SU-DHL-6 (cell line): Measurements from ENCODE around the gene PSORS1C1.

Experiments used
- H2AFZ ChIP-seq: fragments of 200-600 bp; sonication (generic); 2 replicates; pipeline ENCODE4 v1.6.1; 2014; ENCODE audit warnings: low read depth, mild to moderate bottlenecking, moderate library complexity, mixed read lengths, antibody characterized with exemption, low read length; ENCODE audit not compliant: severe bottlenecking
- H3F3A ChIP-seq: fragments of 200-600 bp; shearing (Covaris generic); 2 replicates; pipeline ENCODE4 v1.6.0; 2016; ENCODE audit warnings: antibody characterized with exemption, mild to moderate bottlenecking; ENCODE audit not compliant: insufficient read depth
- H3K27ac ChIP-seq: fragments of 200-600 bp; sonication (generic); 2 replicates; pipeline ENCODE4 v1.5.1; 2016; ENCODE audit warnings: low read depth, mild to moderate bottlenecking, low read length, moderate library complexity, mixed read lengths
- H3K27me3 ChIP-seq: fragments of 200-600 bp; sonication (generic), shearing (Covaris generic); 2 replicates; pipeline ENCODE4 v1.6.0; 2014; ENCODE audit warnings: mild to moderate bottlenecking, low read length
- H3K36me3 ChIP-seq: fragments of 200-600 bp; sonication (generic); 2 replicates; pipeline ENCODE4 v1.6.1; 2014; ENCODE audit warnings: mild to moderate bottlenecking, low read length, mixed read lengths
- H3K4me2 ChIP-seq: fragments of 300-600, 200-600 bp; shearing (Covaris generic), sonication (generic); 2 replicates; pipeline ENCODE4 v1.6.0; 2014; ENCODE audit warnings: low read length, low read depth, mild to moderate bottlenecking; ENCODE audit not compliant: poor library complexity, severe bottlenecking
- H3K4me3 ChIP-seq: fragments of 200-600 bp; sonication (generic); 2 replicates; pipeline ENCODE4 v1.5.1; 2014; ENCODE audit warnings: antibody characterized with exemption, low read length, mild to moderate bottlenecking, mixed read lengths; ENCODE audit not compliant: insufficient read depth, poor library complexity, severe bottlenecking
- H3K79me2 ChIP-seq: fragments of 200-600 bp; sonication (generic); 2 replicates; pipeline ENCODE4 v1.6.1; 2014; ENCODE audit warnings: mild to moderate bottlenecking, low read length, moderate library complexity; ENCODE audit not compliant: insufficient read depth
- H3K9ac ChIP-seq: fragments of 200-600 bp; sonication (generic); 2 replicates; pipeline ENCODE4 v1.7.0; 2014; ENCODE audit warnings: mild to moderate bottlenecking, low read length
- H3K9me2 ChIP-seq: fragments of 200-600 bp; sonication (generic); replicated peaks from 2 replicates; pipeline ENCODE4 v1.6.1; 2014; ENCODE audit warnings: low read length; ENCODE audit not compliant: insufficient read depth
- H3K9me3 ChIP-seq: fragments of 200-600 bp; sonication (generic); 2 replicates; pipeline ENCODE4 v1.6.1; 2014; ENCODE audit warnings: low read length, mixed read lengths; ENCODE audit not compliant: insufficient read depth
- H4K20me1 ChIP-seq: fragments of 200-600 bp; sonication (generic); 2 replicates; pipeline ENCODE4 v1.6.1; 2014; ENCODE audit warnings: low read depth, mild to moderate bottlenecking, antibody characterized with exemption, low read length, moderate library complexity, mixed read lengths
- EZH2phosphoT487 ChIP-seq: fragments of 200-600 bp; sonication (generic), shearing (Covaris generic); conservative IDR thresholded peaks from 2 replicates; pipeline ENCODE4 v1.6.1; 2018; ENCODE audit warnings: mild to moderate bottlenecking, antibody characterized with exemption, low read length, moderate library complexity, mixed read lengths
- TF ChIP-seq, protein P1 (sequence below): fragments of 200-600 bp; sonication (generic); IDR thresholded peaks from one replicate; pipeline ENCODE4 v1.5.1; 2017; ENCODE audit warnings: antibody characterized with exemption, mild to moderate bottlenecking, low read length, moderate library complexity; ENCODE audit not compliant: insufficient read depth, poor library complexity, severe bottlenecking

PSORS1C1 gene

DNA sequence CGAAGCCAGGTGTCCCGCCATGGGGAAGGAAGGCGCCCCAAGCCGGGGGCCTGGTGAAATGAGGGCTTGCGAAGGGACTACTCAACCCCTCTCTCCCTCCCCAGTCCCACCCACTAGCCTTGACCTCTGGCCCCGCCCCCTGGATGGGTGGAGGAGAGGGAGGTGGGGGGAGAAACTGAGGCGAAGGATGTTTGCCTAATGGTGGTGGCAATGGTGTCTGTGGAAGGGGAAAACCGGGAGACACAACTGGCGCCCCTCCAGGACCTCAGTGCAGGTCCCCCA lies 55.9 kb downstream of the PSORS1C1 start, which contains the start of gene POU5F1:
TSS of gene POU5F1 (minus strand) at position 83 of the 282 bp plus-strand sequence. CDS start at position 21, 62 bp downstream.
- Histone ChIP-seq H3K9me2 (no peaks in the 10 kb centered on the region), H3K27me3 (no peaks in the 10 kb centered on the region), H3K79me2 (no peaks in the 10 kb centered on the region), H3K27ac (no peak within 1 kb of the TSS), H3K4me2 (no peak within 1 kb of the TSS), H3K9me3 (no peaks in the 10 kb centered on the region), H4K20me1 (no peaks in the 10 kb centered on the region), H3K9ac (no peak within 1 kb of the TSS), H3K36me3 (no peaks in the 10 kb centered on the region), H3F3A (no peaks in the 10 kb centered on the region), H3K4me3 (no peak within 1 kb of the TSS), H2AFZ (no peak within 1 kb of the TSS)
- no peak for TF ChIP-seq EZH2phosphoT487
- TF ChIP-seq, protein P1, sequence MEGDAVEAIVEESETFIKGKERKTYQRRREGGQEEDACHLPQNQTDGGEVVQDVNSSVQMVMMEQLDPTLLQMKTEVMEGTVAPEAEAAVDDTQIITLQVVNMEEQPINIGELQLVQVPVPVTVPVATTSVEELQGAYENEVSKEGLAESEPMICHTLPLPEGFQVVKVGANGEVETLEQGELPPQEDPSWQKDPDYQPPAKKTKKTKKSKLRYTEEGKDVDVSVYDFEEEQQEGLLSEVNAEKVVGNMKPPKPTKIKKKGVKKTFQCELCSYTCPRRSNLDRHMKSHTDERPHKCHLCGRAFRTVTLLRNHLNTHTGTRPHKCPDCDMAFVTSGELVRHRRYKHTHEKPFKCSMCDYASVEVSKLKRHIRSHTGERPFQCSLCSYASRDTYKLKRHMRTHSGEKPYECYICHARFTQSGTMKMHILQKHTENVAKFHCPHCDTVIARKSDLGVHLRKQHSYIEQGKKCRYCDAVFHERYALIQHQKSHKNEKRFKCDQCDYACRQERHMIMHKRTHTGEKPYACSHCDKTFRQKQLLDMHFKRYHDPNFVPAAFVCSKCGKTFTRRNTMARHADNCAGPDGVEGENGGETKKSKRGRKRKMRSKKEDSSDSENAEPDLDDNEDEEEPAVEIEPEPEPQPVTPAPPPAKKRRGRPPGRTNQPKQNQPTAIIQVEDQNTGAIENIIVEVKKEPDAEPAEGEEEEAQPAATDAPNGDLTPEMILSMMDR, result no peak

DNA sequence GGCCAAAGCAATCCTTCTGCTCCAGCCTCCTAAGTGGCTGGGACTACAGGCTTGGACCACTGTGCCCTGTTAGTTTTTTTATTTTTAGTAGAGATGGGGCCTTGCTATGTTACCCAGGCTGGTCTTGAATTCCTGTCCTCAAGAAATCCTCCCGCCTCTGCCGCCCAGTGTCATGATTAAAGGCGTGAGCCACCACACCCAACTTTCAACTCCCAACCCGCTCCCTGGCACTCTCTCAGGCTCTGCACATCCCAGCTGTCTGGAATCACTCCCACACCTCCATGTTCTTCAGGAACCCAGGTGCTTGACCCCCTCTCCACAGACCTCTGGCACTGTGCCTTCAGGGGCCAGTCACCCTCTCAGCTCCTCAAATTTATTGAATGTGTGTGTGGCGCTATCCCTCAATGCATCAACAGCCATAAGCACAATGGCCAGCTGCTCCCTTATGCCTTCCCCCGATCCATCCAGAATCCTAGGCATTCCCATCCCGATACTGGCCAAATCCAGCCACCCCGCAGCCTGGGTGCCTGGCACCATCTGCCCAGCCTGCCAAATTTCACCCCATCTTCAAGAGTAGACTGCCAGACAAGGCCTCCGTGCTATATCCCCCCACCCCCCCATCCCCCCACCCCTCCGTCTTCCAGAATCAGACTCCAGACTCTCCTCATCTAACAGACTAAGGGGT lies 56.5 kb downstream of the PSORS1C1 start:
- TF ChIP-seq, protein P1, result no peak
- no peak for TF ChIP-seq EZH2phosphoT487
- Histone ChIP-seq H3K9me3 (no peaks in the 10 kb centered on the region), H3K79me2 (no peaks in the 10 kb centered on the region), H4K20me1 (no peaks in the 10 kb centered on the region), H3K9ac (no peak overlapping the region), H3K27me3 (no peaks in the 10 kb centered on the region), H3F3A (no peaks in the 10 kb centered on the region), H3K36me3 (no peaks in the 10 kb centered on the region), H3K27ac (no peak overlapping the region), H3K4me3 (no peak overlapping the region), H2AFZ (no peak overlapping the region), H3K4me2 (no peak overlapping the region), H3K9me2 (no peaks in the 10 kb centered on the region)

DNA sequence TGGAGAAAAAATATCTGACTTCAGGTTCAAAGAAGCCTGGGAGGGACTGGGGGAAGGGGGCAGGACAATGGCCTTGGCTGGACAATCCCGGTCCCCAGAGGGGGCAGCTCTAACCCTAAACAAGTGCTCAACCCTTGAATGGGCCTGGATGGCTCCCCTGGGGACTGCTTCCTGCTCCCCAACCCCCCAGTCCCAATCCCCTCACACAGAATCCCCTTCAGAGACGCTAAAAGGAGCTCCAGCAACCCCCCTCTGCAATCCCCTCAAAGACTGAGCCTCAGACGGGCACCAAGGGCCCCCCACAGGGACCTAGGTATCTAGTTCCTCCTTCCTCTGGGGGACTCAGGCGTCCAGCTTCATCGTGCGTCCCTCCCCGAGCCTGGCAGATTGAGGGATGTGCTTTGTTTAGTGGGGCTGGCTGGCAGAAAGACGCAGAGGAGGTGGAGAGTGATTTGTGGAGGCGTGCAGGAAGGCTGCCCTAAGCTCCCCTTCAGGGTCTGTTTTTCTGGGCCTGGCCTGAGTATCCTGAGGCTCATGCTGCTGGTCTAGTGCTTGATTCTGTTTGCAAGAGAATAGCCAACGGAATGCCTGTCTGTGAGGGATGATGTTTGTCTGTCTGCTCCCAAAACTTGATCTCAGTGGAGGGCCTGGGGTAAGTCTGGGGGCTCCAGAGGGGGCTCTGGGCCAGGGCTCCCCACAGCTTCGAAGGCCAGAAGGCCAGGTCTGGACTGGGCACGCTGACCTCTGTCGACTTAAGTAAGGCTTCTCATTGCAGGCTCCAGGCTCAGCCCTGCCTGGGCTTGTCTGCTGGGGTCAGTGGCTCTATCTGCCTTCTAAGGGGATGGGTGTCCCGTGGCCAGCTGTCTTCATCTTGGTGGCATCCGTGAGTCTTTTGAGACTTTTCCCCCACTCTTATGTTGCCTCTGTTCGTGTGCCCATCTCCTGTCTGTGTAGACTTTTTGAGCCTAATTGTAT lies 57.6 kb downstream of the PSORS1C1 start:
- Histone ChIP-seq H3K9me3 (no peaks in the 10 kb centered on the region), H3K36me3 (no peaks in the 10 kb centered on the region), H2AFZ (no peak overlapping the region), H3K9ac (no peak overlapping the region), H3K9me2 (no peaks in the 10 kb centered on the region), H3K4me2 (no peak overlapping the region), H3K4me3 (no peak overlapping the region), H3F3A (no peaks in the 10 kb centered on the region), H4K20me1 (no peaks in the 10 kb centered on the region), H3K27ac (no peak overlapping the region), H3K27me3 (no peaks in the 10 kb centered on the region), H3K79me2 (no peaks in the 10 kb centered on the region)
- TF ChIP-seq, protein P1, result no peak
- TF ChIP-seq EZH2phosphoT487, result no peak
